ENCODE data around the gene CLEC4E.

DNA sequence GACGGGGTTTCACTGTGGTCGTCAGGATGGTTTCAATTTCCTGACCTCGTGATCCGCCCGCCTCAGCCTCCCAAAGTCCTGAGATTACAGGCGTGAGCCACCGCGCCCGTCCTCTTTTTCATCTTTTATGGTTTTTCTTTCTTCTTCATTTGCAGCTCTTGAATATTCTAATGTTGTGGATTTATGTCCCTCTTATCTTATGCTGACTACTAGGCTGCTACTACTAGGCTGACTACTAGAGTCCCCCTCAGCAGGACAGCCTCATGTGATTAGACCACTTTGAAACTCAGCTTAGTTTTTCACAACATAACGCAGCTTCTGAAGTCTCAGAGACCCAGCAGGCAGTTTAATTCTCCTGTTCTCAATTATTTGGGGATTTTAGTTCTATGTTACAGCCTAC is 857 bp upstream of the CLEC4E start:
- TF ChIP-seq POLR2A (IDR thresholded peaks at IDR 0.05) (no peak), CTCF (IDR thresholded peaks at IDR 0.05) (no peak)
